Effector memory CD4-positive, alpha-beta T cell (primary cell): ENCODE results near the gene MVB12B.
"Not testable (repeated sequence)": the region's sequence is repeated elsewhere in the genome, so short reads cannot be mapped to it uniquely, and the experiment has no call there.

Experiments used
- DNase-seq, 3 donors: peaks; one replicate each; pipeline ENCODE4 v3.0.0-alpha.2; 2020
- H3K27ac ChIP-seq: 2 replicates; pipeline ENCODE4 v1.7.0; 2013; ENCODE audit warnings: mild to moderate bottlenecking, low read length, moderate library complexity; ENCODE audit not compliant: insufficient read depth, poor library complexity, severe bottlenecking
- H3K27me3 ChIP-seq: replicated peaks from 2 replicates; pipeline ENCODE4 v1.7.0; 2013; ENCODE audit warnings: mild to moderate bottlenecking, low read length; ENCODE audit not compliant: insufficient read depth, control insufficient read depth, poor library complexity, severe bottlenecking
- H3K36me3 ChIP-seq: 2 replicates; pipeline ENCODE4 v1.7.0; 2013; ENCODE audit warnings: mild to moderate bottlenecking, low read length, moderate library complexity; ENCODE audit not compliant: control insufficient read depth, insufficient read depth
- H3K4me1 ChIP-seq: 2 replicates; pipeline ENCODE4 v1.7.0; 2013; ENCODE audit warnings: low read length, mild to moderate bottlenecking; ENCODE audit not compliant: control insufficient read depth, insufficient read depth, poor library complexity, severe bottlenecking
- H3K4me3 ChIP-seq: 2 replicates; pipeline ENCODE4 v1.7.0; 2013; ENCODE audit warnings: low read length, low read depth, mild to moderate bottlenecking; ENCODE audit not compliant: insufficient read depth, poor library complexity, severe bottlenecking
- H3K9me3 ChIP-seq: 2 replicates; pipeline ENCODE4 v1.7.0; 2013; ENCODE audit warnings: mild to moderate bottlenecking, low read length, moderate library complexity; ENCODE audit not compliant: control insufficient read depth

The MVB12B gene

GRCh38 chr9:126532489-126532888 lies 205.9 kb downstream of the MVB12B start:
- H3K27ac ChIP-seq: no peak overlapping the region
- H3K9me3 ChIP-seq: no peaks in the 10 kb centered on the region
- H3K27me3 ChIP-seq: no peaks in the 10 kb centered on the region
- no peak for DNase-seq
- H3K4me1 ChIP-seq: no peaks in the 10 kb centered on the region
- no peaks in the 10 kb centered on the region for H3K36me3 ChIP-seq
- no peak overlapping the region for H3K4me3 ChIP-seq

GRCh38 chr9:126532951-126533925 lies 206.6 kb downstream of the MVB12B start:
- Histone ChIP-seq H3K27ac (no peak overlapping the region), H3K9me3 (no peaks in the 10 kb centered on the region), H3K36me3 (no peaks in the 10 kb centered on the region), H3K27me3 (no peaks in the 10 kb centered on the region), H3K4me3 (no peak overlapping the region), H3K4me1 (no peaks in the 10 kb centered on the region)
- no peak for DNase-seq

GRCh38 chr9:126533926-126534310 lies 207.3 kb downstream of the MVB12B start:
- H3K27me3 ChIP-seq: no peaks in the 10 kb centered on the region
- no peak for DNase-seq
- no peak overlapping the region for H3K27ac ChIP-seq
- H3K36me3 ChIP-seq: no peaks in the 10 kb centered on the region
- no peak overlapping the region for H3K4me3 ChIP-seq
- H3K9me3 ChIP-seq: no peaks in the 10 kb centered on the region
- H3K4me1 ChIP-seq: no peaks in the 10 kb centered on the region

GRCh38 chr9:126534431-126535186 lies 208.0 kb downstream of the MVB12B start:
- no peak overlapping the region for H3K4me3 ChIP-seq
- no peak overlapping the region for H3K27ac ChIP-seq
- H3K36me3 ChIP-seq: no peaks in the 10 kb centered on the region
- no peaks in the 10 kb centered on the region for H3K27me3 ChIP-seq
- H3K9me3 ChIP-seq: no peaks in the 10 kb centered on the region
- DNase-seq: no peak
- H3K4me1 ChIP-seq: no peaks in the 10 kb centered on the region

- Histone ChIP-seq H3K9me3 (no peaks in the 10 kb centered on the region), H3K27ac (no peak overlapping the region), H3K36me3 (no peaks in the 10 kb centered on the region), H3K4me3 (no peak overlapping the region), H3K27me3 (no peaks in the 10 kb centered on the region), H3K4me1 (no peaks in the 10 kb centered on the region)
- no peak for DNase-seq
These were observed 209.5 kb downstream of the MVB12B start for GRCh38 chr9:126536131-126536530.

- no peak for DNase-seq
- Histone ChIP-seq H3K4me3 (no peak overlapping the region), H3K9me3 (no peaks in the 10 kb centered on the region), H3K27me3 (no peaks in the 10 kb centered on the region), H3K4me1 (no peaks in the 10 kb centered on the region), H3K27ac (no peak overlapping the region), H3K36me3 (no peaks in the 10 kb centered on the region)
These were observed 210.3 kb downstream of the MVB12B start for GRCh38 chr9:126536841-126537465.

GRCh38 chr9:126538550-126538949 lies 211.9 kb downstream of the MVB12B start:
- H3K4me3 ChIP-seq: no peak overlapping the region
- no peaks in the 10 kb centered on the region for H3K36me3 ChIP-seq
- H3K27me3 ChIP-seq: no peaks in the 10 kb centered on the region
- H3K27ac ChIP-seq: no peak overlapping the region
- no peaks in the 10 kb centered on the region for H3K4me1 ChIP-seq
- no peak for DNase-seq
- no peaks in the 10 kb centered on the region for H3K9me3 ChIP-seq

GRCh38 chr9:126540398-126540797 lies 213.8 kb downstream of the MVB12B start:
- not testable (repeated sequence) for DNase-seq, H3K4me3 ChIP-seq, H3K4me1 ChIP-seq, H3K27me3 ChIP-seq, H3K36me3 ChIP-seq, H3K27ac ChIP-seq, H3K9me3 ChIP-seq

- Histone ChIP-seq H3K27ac (no peak overlapping the region), H3K4me3 (no peak overlapping the region), H3K27me3 (no peaks in the 10 kb centered on the region), H3K9me3 (no peaks in the 10 kb centered on the region), H3K4me1 (no peaks in the 10 kb centered on the region), H3K36me3 (no peaks in the 10 kb centered on the region)
- no peak for DNase-seq
These were observed 216.9 kb downstream of the MVB12B start for GRCh38 chr9:126543490-126543889.

GRCh38 chr9:126545106-126545505 lies 218.5 kb downstream of the MVB12B start:
- Histone ChIP-seq H3K27ac (no peak overlapping the region), H3K27me3 (no peaks in the 10 kb centered on the region), H3K4me3 (no peak overlapping the region), H3K4me1 (no peaks in the 10 kb centered on the region), H3K36me3 (no peaks in the 10 kb centered on the region), H3K9me3 (no peaks in the 10 kb centered on the region)
- DNase-seq: no peak
